ENCODE data around the gene WSCD2.

DNA sequence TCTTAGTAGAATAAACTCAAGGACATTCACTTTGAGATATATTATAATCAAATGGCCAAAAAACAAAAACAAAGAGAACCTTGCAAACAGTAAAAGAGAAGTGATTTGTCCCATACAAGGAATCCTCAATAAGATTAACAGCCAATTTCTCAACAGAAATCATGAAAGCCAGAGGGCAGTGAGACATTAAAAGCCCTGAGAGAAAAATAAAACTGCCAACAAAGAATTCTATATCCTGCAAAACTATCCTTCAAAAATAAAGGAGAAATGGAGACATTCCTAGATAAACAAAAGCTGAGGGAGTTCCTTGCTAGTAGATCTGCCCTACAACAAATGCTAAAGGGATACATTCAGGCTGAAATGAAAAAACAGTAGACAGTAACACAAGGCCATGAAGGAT lies 131.9 kb downstream of the WSCD2 start:
- TF ChIP-seq, protein P1, sequence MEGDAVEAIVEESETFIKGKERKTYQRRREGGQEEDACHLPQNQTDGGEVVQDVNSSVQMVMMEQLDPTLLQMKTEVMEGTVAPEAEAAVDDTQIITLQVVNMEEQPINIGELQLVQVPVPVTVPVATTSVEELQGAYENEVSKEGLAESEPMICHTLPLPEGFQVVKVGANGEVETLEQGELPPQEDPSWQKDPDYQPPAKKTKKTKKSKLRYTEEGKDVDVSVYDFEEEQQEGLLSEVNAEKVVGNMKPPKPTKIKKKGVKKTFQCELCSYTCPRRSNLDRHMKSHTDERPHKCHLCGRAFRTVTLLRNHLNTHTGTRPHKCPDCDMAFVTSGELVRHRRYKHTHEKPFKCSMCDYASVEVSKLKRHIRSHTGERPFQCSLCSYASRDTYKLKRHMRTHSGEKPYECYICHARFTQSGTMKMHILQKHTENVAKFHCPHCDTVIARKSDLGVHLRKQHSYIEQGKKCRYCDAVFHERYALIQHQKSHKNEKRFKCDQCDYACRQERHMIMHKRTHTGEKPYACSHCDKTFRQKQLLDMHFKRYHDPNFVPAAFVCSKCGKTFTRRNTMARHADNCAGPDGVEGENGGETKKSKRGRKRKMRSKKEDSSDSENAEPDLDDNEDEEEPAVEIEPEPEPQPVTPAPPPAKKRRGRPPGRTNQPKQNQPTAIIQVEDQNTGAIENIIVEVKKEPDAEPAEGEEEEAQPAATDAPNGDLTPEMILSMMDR (IDR thresholded peaks at IDR 0.05): no peak
- no peak for TF ChIP-seq POLR2A (IDR thresholded peaks at IDR 0.05)
- no peak for TF ChIP-seq POLR2AphosphoS5 (IDR thresholded peaks at IDR 0.05)
- TF ChIP-seq EP300 (IDR thresholded peaks at IDR 0.05): no peak
